GM18505 (cell line): ENCODE measurements around the gene ST3GAL4.
"Not testable (repeated sequence)": the region's sequence is repeated elsewhere in the genome, so short reads cannot be mapped to it uniquely, and the experiment has no call there.

ENCODE experiments used
- ATAC-seq: cut with Tn5 transposase; IDR thresholded peaks from one replicate; pipeline ENCODE4 v1.9.1; 2021; ENCODE audit not compliant: unreplicated experiment
- POLR2A ChIP-seq: IDR thresholded peaks from 4 replicates; pipeline ENCODE4 v1.6.1; 2011; ENCODE audit warnings: borderline replicate concordance; ENCODE audit not compliant: insufficient read depth, insufficient read length; ENCODE audit errors: extremely low read depth

Gene ST3GAL4, protein sequence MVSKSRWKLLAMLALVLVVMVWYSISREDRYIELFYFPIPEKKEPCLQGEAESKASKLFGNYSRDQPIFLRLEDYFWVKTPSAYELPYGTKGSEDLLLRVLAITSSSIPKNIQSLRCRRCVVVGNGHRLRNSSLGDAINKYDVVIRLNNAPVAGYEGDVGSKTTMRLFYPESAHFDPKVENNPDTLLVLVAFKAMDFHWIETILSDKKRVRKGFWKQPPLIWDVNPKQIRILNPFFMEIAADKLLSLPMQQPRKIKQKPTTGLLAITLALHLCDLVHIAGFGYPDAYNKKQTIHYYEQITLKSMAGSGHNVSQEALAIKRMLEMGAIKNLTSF

DNA sequence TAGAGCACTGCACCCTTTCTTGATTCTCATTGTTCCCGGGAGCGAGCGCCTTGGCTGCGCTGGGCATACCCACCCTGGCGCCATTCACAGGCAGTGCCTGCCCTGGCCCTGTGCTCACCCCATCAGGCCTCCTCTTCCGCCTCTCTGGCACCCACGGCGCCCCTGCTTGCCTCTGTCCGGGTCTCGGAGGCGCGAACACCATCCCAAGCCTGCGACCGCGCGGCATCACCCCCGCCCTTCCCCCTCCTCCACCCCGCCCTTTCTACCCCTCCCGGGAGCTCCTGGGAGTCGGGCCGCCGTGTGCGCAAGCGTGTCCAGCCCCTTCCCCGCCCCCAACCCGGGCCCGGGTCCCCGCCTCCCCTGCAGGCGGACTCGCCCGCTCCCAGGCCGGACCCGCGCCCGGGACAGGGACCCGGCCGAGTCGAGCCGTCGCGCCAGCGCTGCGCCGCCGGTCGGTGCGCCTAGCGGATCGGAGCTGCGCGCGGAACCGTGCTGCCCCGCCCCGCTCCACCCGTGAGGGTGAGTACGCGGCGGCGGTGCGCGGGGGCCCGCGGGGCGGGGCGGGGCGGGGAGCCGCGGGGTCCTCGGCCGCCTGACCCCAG, at the start of gene ST3GAL4:
TSS of gene ST3GAL4 (plus strand) at position 363 of the 602 bp plus-strand sequence. CDS start 50,470 bp downstream, outside the sequence.
- peak; percentile 74 for ATAC-seq
- peak; percentile 37 for TF ChIP-seq POLR2A

DNA sequence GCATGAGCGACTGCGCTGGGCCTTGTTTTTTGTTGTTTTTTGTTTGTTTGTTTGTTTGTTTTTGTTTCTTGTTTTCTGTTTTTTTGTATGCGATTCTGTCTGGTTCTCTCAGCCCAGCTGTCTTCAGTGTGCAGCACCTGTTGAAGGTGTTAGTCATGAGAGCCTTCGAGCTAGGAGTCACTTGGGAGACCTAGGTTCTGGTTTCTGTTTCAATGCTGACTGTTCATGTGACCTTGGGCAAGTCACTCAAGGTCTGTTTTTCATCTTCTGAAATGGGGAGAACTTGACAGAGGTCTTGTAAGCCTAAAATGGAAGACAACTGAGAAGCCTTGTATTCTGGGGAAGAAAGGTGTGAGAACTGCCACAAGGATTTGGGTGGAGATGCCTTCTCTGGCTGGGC, 49.8 kb upstream of the ST3GAL4 start:
- ATAC-seq = peak; percentile 43
- no peak for TF ChIP-seq POLR2A

DNA sequence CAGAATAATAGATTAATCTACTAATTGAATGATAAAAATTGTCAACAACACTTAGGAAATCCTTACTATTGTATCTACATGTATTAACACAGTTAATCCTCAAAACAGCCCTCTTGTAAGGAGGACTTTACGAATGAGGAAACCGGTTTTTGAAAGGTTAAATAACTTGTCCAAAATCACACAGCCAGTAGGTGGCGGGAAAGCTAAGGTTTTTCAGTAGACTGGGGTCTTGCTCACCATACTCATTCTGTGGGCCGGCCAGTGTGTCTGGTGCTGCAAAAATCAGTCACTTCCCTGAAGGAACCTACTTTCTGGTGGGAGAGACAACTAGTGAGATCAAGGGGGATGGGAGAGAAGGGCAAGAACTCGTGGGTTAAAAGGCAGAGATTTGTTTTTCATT, 47.8 kb upstream of the ST3GAL4 start:
- ATAC-seq = no peak
- no peak for TF ChIP-seq POLR2A

DNA sequence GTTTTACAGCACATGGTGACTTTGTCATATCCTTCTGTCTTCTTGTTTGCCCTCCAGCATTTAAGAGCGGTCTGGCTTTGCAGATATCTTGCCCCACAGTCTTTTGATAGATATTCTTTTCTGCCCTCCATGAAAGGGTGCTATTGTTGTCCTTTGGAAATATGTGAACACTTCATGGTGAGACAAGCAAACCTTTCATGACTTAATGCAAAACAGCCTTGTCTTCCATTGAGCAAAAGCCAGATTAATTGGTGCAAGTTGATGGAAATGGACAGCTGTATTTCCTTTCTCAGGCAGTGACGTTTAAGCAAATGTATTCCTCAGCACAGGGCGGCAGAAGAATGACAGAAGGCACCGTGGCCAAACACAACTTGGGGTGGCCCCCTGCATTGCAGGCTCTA, 47.2 kb upstream of the ST3GAL4 start:
- no peak for TF ChIP-seq POLR2A
- no peak for ATAC-seq

DNA sequence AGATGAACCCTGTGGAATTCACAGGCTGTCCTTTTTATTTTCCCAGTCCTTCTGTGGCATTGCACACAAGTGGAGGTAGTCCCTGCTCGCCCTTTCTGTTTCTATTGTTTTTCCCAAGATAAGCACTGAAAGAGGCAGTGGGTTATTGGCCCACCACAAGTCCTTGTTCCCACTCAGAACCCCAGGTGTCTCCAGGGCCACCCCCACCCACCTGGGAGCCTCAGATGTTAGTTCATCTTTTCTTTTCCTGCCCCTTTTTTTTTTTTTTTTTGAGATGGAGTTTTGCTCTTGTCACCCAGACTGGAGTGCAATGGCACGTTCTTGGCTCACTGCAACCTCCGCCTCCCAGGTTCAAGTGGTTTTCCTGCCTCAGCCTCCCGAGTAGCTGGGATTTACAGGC, 46.7 kb upstream of the ST3GAL4 start:
- ATAC-seq = not testable (repeated sequence)

DNA sequence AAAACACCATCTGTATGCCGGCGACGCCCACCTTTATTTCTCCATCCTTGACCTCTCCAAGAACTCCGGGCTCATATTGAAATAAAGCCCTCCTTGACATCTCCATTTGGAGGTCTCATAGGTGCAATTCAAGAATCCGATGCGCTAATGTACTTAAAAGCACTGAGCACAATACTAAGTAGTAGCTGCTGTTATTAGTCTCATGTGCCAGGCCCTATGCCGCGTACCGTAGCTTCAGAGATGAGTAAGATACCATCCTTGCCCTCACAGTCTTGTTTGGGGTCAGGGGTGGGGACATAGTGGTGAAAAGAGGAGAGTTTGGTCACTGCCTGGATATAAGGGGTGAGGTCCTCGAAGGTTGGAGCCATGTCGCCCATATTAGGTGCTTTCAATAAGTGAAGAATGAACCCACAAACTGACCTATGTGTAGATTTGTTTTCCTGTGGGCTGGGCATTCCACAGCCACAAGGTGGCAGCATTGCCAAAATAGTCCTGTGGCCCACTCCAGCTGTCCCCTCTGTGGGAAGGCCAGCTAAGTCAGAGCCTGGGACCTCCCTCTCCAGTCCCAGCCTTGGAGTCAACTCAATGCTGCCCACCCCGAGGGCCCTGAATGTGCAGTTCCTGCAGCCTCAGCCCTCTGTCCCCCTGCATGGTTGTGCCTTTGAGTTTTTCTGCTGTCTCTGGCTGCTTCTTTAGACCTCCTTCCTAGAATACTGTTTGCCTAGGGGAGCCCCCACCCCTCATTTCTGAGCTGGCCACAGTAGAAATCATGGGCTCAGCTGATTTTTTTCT, 45.1 kb upstream of the ST3GAL4 start:
- no peak for TF ChIP-seq POLR2A
- ATAC-seq = no peak

DNA sequence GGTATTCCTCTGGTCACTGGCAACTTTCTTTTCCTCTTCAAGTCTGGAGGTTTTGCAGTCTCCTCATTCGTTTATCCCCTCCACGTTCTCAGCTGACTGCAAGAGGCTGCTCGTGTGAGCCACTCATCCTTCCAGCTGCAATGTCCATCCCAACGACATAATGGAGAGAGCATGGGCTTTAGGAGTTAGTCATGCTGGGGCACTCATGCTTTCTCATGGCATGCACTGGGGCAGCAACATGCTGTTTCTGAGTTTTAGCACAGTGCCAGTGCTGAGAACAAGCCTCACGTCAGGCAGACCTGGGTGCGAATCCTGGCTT, 44.5 kb upstream of the ST3GAL4 start:
- no peak for TF ChIP-seq POLR2A
- ATAC-seq = no peak

DNA sequence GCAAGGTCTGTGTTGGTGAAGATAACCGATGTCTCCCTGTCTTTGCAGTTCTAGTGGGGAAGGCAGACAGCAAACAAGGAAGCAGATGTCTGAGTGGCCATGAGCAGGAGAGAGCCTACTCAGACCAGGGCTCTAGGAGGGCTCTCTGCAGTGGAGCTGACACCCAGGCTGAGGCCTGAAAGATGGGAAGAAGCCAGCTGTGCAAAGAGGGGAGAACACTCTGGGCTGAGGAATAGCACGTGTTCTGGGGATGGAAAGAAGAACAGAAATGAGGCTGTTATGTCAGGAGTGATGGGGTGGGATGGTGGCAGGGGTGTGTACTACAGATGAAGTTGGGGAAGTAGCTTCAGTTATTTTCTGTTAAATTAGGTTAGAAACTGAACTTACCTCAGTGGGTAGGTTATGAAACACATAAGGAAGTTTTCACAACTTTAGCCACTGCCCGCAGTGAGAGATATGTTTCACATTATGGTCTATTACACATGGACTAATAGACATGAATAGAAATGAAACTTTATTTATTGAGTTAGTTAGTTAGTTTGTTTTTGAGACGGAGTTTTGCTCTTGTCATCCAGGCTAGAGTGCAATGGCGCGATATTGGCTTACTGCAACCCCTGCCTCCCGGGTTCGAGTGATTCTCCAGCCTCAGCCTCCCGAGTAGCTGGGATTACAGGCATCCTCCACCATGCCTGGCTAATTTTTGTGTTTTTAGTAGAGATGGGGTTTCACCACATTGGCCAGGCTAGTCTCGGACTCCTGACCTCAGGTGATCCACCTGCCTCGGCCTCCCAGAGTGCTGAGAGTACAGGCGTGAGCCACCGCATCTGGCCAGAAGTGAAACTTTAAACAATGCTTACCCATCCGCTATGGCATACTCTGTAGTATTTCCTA, 43.8 kb upstream of the ST3GAL4 start:
- no peak for TF ChIP-seq POLR2A
- peak; percentile 60 for ATAC-seq

DNA sequence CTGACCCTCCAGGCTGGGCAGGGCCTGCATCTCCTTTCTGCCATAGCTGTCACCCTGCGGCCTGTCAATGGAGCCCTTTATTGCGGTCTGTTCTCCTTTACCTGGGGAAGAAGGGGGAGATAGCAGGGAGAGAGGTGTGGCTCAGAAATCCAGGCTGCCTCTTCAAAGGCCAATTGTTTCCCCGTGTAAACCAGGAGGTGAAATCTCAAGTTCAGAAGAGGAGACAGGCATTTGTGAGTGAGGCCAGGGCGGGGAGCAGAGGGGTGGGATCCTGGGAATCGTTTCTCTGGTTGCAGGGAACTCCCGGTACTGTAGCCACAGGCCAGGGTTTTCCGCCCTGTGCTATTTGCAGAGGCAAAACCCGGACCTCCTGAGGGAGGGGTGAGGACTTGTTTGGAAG, 42.5 kb upstream of the ST3GAL4 start:
- ATAC-seq = no peak
- no peak for TF ChIP-seq POLR2A

DNA sequence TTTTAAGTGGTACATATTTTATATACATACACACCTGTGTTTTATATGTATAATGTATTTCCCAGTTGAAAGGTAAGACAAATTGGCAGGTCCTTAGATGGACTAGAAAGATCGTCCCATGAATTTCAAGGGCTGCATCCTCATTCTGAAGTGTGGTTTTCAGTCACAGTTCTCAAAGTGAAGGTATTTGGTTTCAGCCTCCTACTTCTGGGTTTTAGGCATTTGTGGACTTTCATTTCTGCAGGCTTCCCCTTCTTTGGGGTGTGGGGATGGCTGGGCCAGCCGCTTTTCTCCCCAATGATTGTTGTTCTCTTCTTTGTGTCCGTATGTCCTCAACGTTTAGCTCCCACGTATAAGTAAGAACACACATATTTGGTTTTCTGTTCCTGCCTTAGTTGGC, 41.7 kb upstream of the ST3GAL4 start:
- no peak for ATAC-seq
- no peak for TF ChIP-seq POLR2A

DNA sequence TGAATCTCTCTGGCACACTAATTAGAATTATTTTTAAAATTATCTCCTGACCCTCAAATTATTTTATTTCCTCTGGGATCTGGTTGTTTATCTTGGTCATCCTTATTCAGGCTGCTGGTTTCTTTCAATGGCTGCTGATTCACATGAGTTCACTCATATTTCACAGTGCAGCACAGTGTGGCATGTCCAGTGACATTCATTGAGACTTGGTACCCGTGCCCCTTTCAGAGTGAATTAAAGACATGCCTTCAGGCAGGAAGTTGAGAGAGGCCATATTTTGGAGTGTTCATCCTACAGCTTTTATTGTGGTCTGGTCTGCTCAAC, 38.1 kb upstream of the ST3GAL4 start:
- no peak for TF ChIP-seq POLR2A

DNA sequence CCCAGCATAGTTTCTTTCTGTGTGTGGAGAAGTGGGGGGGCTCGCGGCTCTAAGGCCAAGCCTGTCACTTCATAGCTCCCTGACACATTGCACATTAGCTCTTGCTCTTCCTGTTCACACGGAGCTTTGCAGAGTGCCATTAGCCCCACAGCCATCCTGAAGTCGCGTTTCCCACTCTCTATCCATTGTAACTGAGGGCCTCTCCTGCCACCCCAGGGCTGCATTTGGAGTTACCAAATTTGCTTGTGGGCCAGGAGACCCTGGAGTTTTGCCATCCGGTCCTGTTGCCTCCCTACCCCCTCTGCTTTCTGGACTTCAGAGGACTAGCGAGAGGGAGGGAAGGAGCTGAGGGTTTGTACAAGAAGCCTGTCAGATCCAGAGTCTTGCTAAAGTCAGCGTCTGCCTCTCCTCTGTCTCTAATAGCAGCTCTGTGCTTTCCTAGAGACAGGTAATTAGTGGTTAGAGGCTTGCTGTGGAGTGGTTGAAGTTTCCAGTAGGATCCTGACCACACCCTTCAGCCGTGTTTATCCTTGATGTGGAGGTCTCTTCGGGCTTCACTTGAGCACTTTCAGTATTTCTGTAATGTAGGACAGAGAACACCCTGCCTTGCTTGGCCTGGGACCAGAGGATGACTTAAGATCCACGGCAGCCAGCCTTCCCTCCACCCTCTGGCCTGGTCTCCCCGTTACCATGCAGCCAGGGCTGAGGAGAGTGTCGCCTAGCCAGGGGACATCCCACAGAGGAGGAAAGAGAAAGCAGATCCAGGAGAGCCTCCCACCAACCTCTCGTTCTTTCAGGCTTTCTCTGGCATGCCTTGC, 37.5 kb upstream of the ST3GAL4 start:
- no peak for TF ChIP-seq POLR2A
- peak; percentile 18 for ATAC-seq

More for the DNA sequence above, 38.1 kb upstream of the ST3GAL4 start:
- ATAC-seq = no peak
